Fibroblast of mammary gland (primary cell): Measurements from ENCODE around the gene TBX19.
A peak's percentile ranks its signal among the peaks of the same experiment; 100 is the strongest.

ENCODE experiments used
- DNase-seq: peaks from one replicate; pipeline ENCODE4 v3.0.0-alpha.2; 2010; ENCODE audit warnings: low read depth
- H3K4me3 ChIP-seq: 2 replicates; pipeline ENCODE4 v1.5.1; 2011; ENCODE audit warnings: low read depth, mild to moderate bottlenecking, low read length, moderate library complexity; ENCODE audit not compliant: control insufficient read depth
- CTCF ChIP-seq: conservative IDR thresholded peaks from 2 replicates; pipeline ENCODE4 v1.5.1; 2011; ENCODE audit warnings: low read depth, low read length, inconsistent platforms; ENCODE audit not compliant: control insufficient read depth, insufficient read depth

Gene TBX19

GRCh38 chr1:168273575-168273974 lies 7.1 kb upstream of the TBX19 start:
- DNase-seq, result peak; percentile 9
- H3K4me3 ChIP-seq, result no peak overlapping the region
- no peak for TF ChIP-seq CTCF

GRCh38 chr1:168279253-168279652 lies 1.4 kb upstream of the TBX19 start:
- H3K4me3 ChIP-seq, result no peak overlapping the region
- TF ChIP-seq CTCF, result no peak
- DNase-seq, result no peak

GRCh38 chr1:168281603-168282325 lies 1.1 kb downstream of the TBX19 start:
- TF ChIP-seq CTCF, result no peak
- no peak overlapping the region for H3K4me3 ChIP-seq
- no peak for DNase-seq

- no peak for DNase-seq
- TF ChIP-seq CTCF, result no peak
- no peak overlapping the region for H3K4me3 ChIP-seq
These were observed 4.8 kb downstream of the TBX19 start for GRCh38 chr1:168285521-168285790.

GRCh38 chr1:168285971-168286927 lies 5.6 kb downstream of the TBX19 start:
- no peak for DNase-seq
- TF ChIP-seq CTCF, result no peak
- H3K4me3 ChIP-seq, result no peak overlapping the region

GRCh38 chr1:168287237-168287664 lies 6.6 kb downstream of the TBX19 start:
- peak; percentile 59 for DNase-seq
- no peak for TF ChIP-seq CTCF
- H3K4me3 ChIP-seq, result no peak overlapping the region
